ENCODE results near the gene PTPRD. TPM values are rescaled to one million over a fixed set of nuclear protein-coding genes. Genes with fewer than 3 reads are reported as not detected.

Gene PTPRD
- total RNA-seq, 1 experiment from 2014 or later: 32.5 TPM

DNA sequence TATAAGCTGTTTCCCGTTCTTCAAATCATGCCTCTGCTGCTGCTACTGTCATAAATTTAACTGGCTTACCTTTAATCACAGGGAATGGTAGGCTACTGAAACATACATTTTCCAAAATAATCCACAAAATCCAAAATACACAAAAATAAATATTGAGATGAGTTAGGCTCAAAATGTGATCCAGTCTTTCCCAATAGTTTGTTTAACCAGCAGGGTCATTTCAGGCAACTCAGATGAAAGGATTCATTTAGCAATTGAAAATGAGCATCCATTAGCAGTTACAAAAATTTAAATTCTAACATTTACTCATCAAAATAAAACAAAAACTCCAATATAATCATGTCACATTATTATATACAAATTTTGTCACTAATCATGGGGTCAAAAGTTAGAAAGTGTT is 1797.6 kb downstream of the PTPRD start:
- no peaks in the 10 kb centered on the region for H3K79me2 ChIP-seq (ENCODE audit: insufficient read depth, low read length)
- no peak overlapping the region for H3K9ac ChIP-seq (ENCODE audit: extremely low read depth, insufficient read length, low read length)
- H2AFZ ChIP-seq (ENCODE audit: low read length): no peak overlapping the region
- no CpG with 5 or more reads among the region's 1 CpG for WGBS (ENCODE audit: extremely low coverage, insufficient read length, low lambda C conversion rate)
- no peak overlapping the region for H3K4ac ChIP-seq (ENCODE audit: low read depth, low read length)
- no peak overlapping the region for H4K5ac ChIP-seq (ENCODE audit: insufficient read length, low read depth, low read length)
- H3K9me3 ChIP-seq (ENCODE audit: control insufficient read depth, low read depth, low read length): no peaks in the 10 kb centered on the region
- H3K9me3 Mint-ChIP-seq: no peaks in the 10 kb centered on the region
- no peaks in the 10 kb centered on the region for H3K79me1 ChIP-seq (ENCODE audit: insufficient read depth, low read depth, low read length, poor library complexity, severe bottlenecking)
- H3K14ac ChIP-seq (ENCODE audit: insufficient read depth, low read length): no peak overlapping the region
- no peak overlapping the region for H3K18ac ChIP-seq (ENCODE audit: insufficient read length, low read depth, low read length)
- H4K8ac ChIP-seq (replicated peaks; ENCODE audit: insufficient read length, low read depth, low read length): no peak overlapping the region
- H3K4me2 ChIP-seq (ENCODE audit: insufficient read depth, insufficient read length, low read length): no peak overlapping the region
- no peak overlapping the region for H3K56ac ChIP-seq (ENCODE audit: insufficient read length, low read depth, low read length)
- H3K4me3 Mint-ChIP-seq: no peak overlapping the region
- H3K27me3 ChIP-seq (ENCODE audit: insufficient read depth, low read length): no peaks in the 10 kb centered on the region
- H3K36me3 Mint-ChIP-seq (ENCODE audit: insufficient read depth in 1 of 3, low read depth in 3 of 3): no peaks in the 10 kb centered on the region
- no peak overlapping the region for H2BK20ac ChIP-seq (ENCODE audit: low read depth, low read length, poor library complexity, severe bottlenecking)
- no peak for DNase-seq
- no peak overlapping the region for H3T11ph ChIP-seq (ENCODE audit: low read length)
- H2BK15ac ChIP-seq (ENCODE audit: low read depth, low read length): no peak overlapping the region
- H2BK120ac ChIP-seq (ENCODE audit: low read depth, low read length, poor library complexity, severe bottlenecking): no peak overlapping the region
- no peak overlapping the region for H4K91ac ChIP-seq (ENCODE audit: insufficient read length, low read depth, low read length)
- H3K23me2 ChIP-seq (ENCODE audit: insufficient read length, low read depth, low read length, poor library complexity, severe bottlenecking): no peaks in the 10 kb centered on the region
- H2AK5ac ChIP-seq (ENCODE audit: insufficient read length, low read length): no peak overlapping the region
- peaks cover 24 to 30% of the 10 kb centered on the region in 2 experiments for H3K4me1 Mint-ChIP-seq
- no peak overlapping the region for H3K23ac ChIP-seq (ENCODE audit: insufficient read length, low read depth, low read length)
- H3K4me1 ChIP-seq (ENCODE audit: insufficient read depth, low read length): no peaks in the 10 kb centered on the region; the same call in 1 of the 2 replicates
- H3K27ac Mint-ChIP-seq: no peak overlapping the region
- H2BK5ac ChIP-seq (ENCODE audit: insufficient read length, low read length): no peak overlapping the region
- H3K27me3 Mint-ChIP-seq (ENCODE audit: low read depth): no peaks in the 10 kb centered on the region
- H4K20me1 ChIP-seq (ENCODE audit: control insufficient read depth, insufficient read depth, insufficient read length): no peaks in the 10 kb centered on the region
- no peak overlapping the region for H2BK12ac ChIP-seq (ENCODE audit: insufficient read length, low read depth, low read length)
- H3K27ac ChIP-seq (ENCODE audit: insufficient read length, low read depth, low read length): no peak overlapping the region
- TF ChIP-seq CTCF (conservative IDR thresholded peaks at IDR 0.05): no peak

Data from H9 (cell line).